AG04450 (cell line): ENCODE data around the gene MAGI2. TPM values are rescaled to one million over a fixed set of nuclear protein-coding genes. Genes with fewer than 3 reads are reported as not detected.

ENCODE experiments used
- CTCF ChIA-PET: fragments of 300-600, 350-600 bp; formaldehyde crosslinking; extraction: SDS; loops from one replicate; lab custom pipeline; 2022; ENCODE audit warnings: antibody characterized with exemption, inconsistent platforms; lab: Charles Lee
- POLR2A ChIA-PET: fragments of 350-600 bp; formaldehyde crosslinking; extraction: SDS; loops from one replicate; lab custom pipeline; 2021; ENCODE audit warnings: antibody characterized with exemption, inconsistent platforms; lab: Yijun Ruan, JAX
- DNase-seq: peaks from one replicate; pipeline ENCODE4 v3.0.0-alpha.2; 2011; ENCODE audit warnings: low read depth, low spot score
- H3K27ac ChIP-seq: one replicate; pipeline ENCODE4 v1.5.1; 2012; ENCODE audit warnings: low read depth, low read length, control low read depth
- H3K27me3 ChIP-seq: one replicate; pipeline ENCODE4 v1.6.0; 2012; ENCODE audit warnings: low read length; ENCODE audit not compliant: control insufficient read depth, insufficient read depth
- H3K4me3 ChIP-seq: 2 replicates; pipeline ENCODE4 v1.5.1; 2011; ENCODE audit warnings: mild to moderate bottlenecking, low read depth, low read length, control low read depth
- H3K9me3 ChIP-seq: 2 replicates; pipeline ENCODE4 v1.5.1; 2012; ENCODE audit warnings: low read length; ENCODE audit not compliant: control insufficient read depth, insufficient read depth
- CTCF ChIP-seq: IDR thresholded peaks from 2 replicates; pipeline ENCODE4 v1.5.1; 2011; ENCODE audit warnings: low read depth, low read length, control low read depth, inconsistent platforms
- polyA plus RNA-seq: library from polyadenylated mRNA; depleted of rRNA; stranded (reverse); fragments of >200 nt; gene quantifications from 2 replicates; pipeline ENCODE4 v1.2.3, GENCODE V29; 2011

MAGI2 gene
- polyA plus RNA-seq, 1 experiment, result 2.3 TPM

GRCh38 chr7:78924581-78924980, 528.9 kb downstream of the MAGI2 start:
- Histone ChIP-seq H3K27me3 (no peaks in the 10 kb centered on the region), H3K9me3 (no peaks in the 10 kb centered on the region), H3K4me3 (no peak overlapping the region), H3K27ac (no peak overlapping the region)
- TF ChIP-seq CTCF, result peak; percentile 38
- CTCF ChIA-PET, result interaction anchor here (1.2 to 2.0 kb wide), 2 partner anchors 22 to 414 kb away, joined by 3 to 6 read pairs; no protein-coding TSS in a partner anchor
- POLR2A ChIA-PET, result no interaction called here
- DNase-seq, result no peak

GRCh38 chr7:78912781-78913180, 540.7 kb downstream of the MAGI2 start:
- POLR2A ChIA-PET, result no interaction called here
- DNase-seq, result no peak
- no peak for TF ChIP-seq CTCF
- Histone ChIP-seq H3K27me3 (no peaks in the 10 kb centered on the region), H3K27ac (no peak overlapping the region), H3K4me3 (no peak overlapping the region), H3K9me3 (no peaks in the 10 kb centered on the region)
- CTCF ChIA-PET, result no interaction called here

- no peak for TF ChIP-seq CTCF
- no peaks in the 10 kb centered on the region for H3K27me3 ChIP-seq
- H3K27ac ChIP-seq, result no peak overlapping the region
- no peak overlapping the region for H3K4me3 ChIP-seq
- ChIA-PET POLR2A (no interaction called here), CTCF (interaction anchor here (0.5 kb wide), 1 partner anchor 1142 kb away, joined by 4 read pairs; no protein-coding TSS in a partner anchor)
- DNase-seq, result no peak
- H3K9me3 ChIP-seq, result no peaks in the 10 kb centered on the region
Observed at GRCh38 chr7:78906735-78907134, 546.7 kb downstream of the MAGI2 start.

GRCh38 chr7:78905436-78905835, 548.0 kb downstream of the MAGI2 start:
- ChIA-PET POLR2A (no interaction called here), CTCF (no interaction called here)
- Histone ChIP-seq H3K27me3 (no peaks in the 10 kb centered on the region), H3K4me3 (no peak overlapping the region), H3K9me3 (no peaks in the 10 kb centered on the region), H3K27ac (no peak overlapping the region)
- DNase-seq, result no peak
- no peak for TF ChIP-seq CTCF

GRCh38 chr7:78904983-78905382, 548.5 kb downstream of the MAGI2 start:
- Histone ChIP-seq H3K27me3 (no peaks in the 10 kb centered on the region), H3K4me3 (no peak overlapping the region), H3K27ac (no peak overlapping the region), H3K9me3 (no peaks in the 10 kb centered on the region)
- DNase-seq, result no peak
- TF ChIP-seq CTCF, result no peak
- ChIA-PET CTCF (no interaction called here), POLR2A (no interaction called here)
